ENCODE results near the gene SPNS2. TPM values are rescaled to one million over a fixed set of nuclear protein-coding genes. Genes with fewer than 3 reads are reported as not detected.

The SPNS2 gene
- total RNA-seq, 1 experiment from 2014 or later, result 58.1 TPM

DNA sequence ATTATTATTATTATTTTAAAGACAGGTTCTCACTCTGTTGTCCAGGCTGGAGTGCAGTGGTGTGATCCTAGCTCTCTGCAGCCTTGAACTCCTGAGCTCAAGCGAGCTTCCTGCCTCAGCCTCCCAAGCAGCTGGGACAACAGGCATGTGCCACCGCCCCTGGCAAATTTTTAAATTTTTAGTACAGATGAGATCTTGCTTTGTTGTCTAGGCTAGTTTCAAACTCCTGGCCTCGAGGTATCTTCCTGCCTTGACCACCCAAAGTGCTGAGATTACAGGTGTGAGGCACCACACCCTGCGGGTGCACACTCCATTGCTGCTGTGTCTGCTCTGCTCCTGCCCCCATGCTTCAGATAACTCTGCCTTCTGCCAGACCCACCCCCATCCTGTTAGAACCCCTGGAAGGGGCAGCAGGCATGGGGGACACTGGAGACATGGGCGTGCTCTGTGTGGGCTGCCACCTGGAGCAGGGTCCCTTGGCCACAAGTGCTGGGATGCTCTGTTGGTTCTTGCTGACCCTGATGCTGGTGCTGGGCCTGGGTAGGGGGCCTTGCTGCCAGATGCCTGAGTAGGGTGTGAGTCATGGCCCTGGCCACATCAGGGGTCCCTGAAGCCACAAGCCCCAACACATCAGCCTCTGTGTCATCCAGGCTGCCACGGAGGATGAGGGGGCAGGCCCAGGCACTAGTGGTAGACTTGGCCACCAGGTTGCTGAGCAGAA, 59.1 kb downstream of the SPNS2 start:
- in situ Hi-C loops (cut with HindIII; ENCODE audit: low sequenced_read_pairs), result no loop called here
- DNase-seq (ENCODE audit: low spot score), result no peak

DNA sequence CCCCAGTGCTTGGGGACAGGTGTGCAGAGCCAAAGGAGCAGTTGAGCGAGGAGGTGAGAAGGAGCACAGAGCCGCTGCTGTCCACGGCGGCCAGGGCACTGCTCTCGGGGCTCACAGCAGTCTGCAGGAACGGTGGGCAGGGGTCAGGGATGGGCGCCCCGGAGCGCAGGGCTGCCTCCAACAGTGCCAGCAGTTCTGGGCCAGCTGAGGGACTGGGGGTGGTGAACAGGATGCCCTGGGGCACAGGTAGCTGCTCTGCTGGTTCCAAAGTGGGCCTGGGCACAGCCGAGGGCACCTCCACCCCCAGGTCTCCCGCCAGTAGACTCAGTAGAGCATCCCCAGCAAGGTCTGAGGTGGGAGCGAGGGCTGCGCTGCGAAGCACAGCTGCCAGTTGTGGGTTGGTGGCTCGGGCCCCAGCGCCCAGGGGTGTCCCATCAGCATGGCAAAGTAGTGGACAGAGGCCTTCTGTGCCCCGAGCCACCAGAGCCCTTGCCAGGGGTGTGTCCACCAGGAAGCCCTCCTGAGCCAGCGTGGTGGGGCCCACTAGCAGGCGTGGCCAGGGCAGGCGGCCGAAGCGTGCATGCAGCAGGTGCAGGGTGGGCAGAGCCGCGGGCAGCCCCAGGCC, 59.8 kb downstream of the SPNS2 start:
- DNase-seq (ENCODE audit: low spot score), result no peak
- in situ Hi-C loops (cut with HindIII; ENCODE audit: low sequenced_read_pairs), result no loop called here

DNA sequence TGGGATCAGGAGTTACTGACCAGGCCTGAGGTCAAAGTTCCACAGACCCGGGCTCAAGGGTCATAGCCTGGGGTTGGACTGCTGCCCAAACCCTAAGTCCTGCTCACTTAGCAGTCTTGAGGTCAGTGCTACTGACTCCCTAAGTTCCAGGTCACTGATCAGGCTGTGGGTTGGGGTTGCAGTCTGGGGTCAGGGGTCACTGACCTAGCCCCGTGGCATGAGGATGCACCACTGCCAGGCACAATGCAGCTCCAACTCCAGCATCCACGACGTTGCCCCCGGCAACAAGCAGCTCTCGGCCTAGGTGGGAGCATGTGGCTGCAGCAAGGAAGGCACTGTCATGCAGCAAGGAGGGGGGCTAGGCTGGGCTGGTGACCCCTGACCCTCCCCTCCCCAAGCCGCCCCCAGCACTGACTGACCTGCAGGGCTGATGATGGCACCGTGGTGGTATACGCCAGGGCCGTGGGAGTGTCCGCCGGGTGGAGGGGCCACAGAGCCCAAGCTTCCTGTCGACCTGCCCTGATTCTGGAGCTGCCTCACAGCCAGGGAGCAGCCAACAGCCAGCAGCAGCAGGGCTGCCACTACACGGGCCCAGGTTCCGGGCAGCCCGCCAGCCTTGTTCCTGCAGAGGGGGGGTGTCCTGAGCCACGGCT, 60.6 kb downstream of the SPNS2 start:
- in situ Hi-C loops (cut with HindIII; ENCODE audit: low sequenced_read_pairs), result no loop called here
- no peak for DNase-seq (ENCODE audit: low spot score)

DNA sequence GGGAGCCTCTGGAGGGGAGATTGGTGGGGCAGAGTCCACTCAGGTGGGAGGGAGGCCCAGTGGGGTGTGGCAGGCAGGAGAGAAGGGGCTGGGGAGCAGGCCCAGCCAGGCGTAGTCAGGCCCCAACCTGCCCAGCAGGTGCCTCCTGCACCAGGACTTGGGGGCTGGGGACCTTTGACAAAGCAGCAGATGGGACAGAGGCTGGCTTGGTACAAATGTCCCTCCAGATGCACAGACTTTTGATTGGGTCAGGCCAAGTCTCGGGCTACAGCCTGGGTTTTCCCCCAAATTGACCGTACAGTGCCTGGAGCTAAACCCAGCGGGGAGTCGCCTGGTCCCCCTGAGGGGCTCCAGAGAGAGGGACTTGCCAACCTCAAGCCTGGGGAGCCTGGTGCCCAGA, 61.3 kb downstream of the SPNS2 start:
- in situ Hi-C loops (cut with HindIII; ENCODE audit: low sequenced_read_pairs), result loop anchor here (10.0 kb wide), 1 partner anchor 165 kb away; no protein-coding TSS in a partner anchor
- DNase-seq (ENCODE audit: low spot score), result no peak

DNA sequence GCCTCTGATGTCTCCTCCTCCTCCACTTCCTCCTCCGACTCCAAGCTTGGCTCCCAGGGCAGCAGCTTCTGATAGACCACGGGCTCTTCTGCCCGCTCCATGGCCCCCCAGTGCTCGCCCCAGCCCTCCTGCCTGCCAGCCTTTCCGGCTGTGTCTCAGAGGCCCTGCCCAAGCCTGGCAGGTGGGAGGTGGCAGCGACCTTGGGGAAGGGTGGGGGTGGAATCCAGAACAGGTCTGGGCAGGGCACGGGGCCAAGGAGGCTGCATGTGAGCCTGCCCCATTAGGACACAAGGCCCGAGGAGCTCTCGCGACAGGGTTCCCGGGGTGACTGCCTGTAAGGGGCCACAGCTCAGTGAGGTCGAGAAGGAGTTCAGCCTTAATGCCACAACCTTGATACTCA, 61.7 kb downstream of the SPNS2 start, which contains the start of gene GGT6:
Gene GGT6 (minus strand): TSS at position 157 of the 400 bp plus-strand sequence. CDS start 56 bp downstream, at position 101.
- in situ Hi-C loops (cut with HindIII; ENCODE audit: low sequenced_read_pairs), result loop anchor here (10.0 kb wide), 1 partner anchor 164 kb away; no protein-coding TSS in a partner anchor
- no peak for DNase-seq (ENCODE audit: low spot score)

DNA sequence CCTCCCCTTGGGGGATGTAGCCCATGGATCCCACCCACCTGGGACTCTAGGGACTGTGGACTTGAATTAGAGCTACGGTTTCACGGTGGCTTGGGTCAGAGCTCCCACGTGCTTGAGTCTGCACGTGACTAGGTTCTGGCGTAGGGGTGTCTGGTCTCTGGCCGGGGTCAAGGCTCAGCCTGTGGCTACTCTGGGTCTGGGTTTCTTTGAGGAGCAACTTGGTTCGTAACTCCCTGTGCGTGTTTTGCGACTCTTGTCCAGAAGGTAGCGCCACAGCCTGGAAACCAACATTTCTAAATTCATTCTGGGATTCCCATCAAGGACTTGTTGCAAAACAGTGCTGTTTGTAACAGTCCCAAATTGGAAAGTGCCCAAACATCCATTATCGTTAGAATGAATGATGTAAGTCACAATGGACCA, 62.2 kb downstream of the SPNS2 start:
- DNase-seq (ENCODE audit: low spot score), result no peak
- in situ Hi-C loops (cut with HindIII; ENCODE audit: low sequenced_read_pairs), result loop anchor here (10.0 kb wide), 1 partner anchor 164 kb away; no protein-coding TSS in a partner anchor

DNA sequence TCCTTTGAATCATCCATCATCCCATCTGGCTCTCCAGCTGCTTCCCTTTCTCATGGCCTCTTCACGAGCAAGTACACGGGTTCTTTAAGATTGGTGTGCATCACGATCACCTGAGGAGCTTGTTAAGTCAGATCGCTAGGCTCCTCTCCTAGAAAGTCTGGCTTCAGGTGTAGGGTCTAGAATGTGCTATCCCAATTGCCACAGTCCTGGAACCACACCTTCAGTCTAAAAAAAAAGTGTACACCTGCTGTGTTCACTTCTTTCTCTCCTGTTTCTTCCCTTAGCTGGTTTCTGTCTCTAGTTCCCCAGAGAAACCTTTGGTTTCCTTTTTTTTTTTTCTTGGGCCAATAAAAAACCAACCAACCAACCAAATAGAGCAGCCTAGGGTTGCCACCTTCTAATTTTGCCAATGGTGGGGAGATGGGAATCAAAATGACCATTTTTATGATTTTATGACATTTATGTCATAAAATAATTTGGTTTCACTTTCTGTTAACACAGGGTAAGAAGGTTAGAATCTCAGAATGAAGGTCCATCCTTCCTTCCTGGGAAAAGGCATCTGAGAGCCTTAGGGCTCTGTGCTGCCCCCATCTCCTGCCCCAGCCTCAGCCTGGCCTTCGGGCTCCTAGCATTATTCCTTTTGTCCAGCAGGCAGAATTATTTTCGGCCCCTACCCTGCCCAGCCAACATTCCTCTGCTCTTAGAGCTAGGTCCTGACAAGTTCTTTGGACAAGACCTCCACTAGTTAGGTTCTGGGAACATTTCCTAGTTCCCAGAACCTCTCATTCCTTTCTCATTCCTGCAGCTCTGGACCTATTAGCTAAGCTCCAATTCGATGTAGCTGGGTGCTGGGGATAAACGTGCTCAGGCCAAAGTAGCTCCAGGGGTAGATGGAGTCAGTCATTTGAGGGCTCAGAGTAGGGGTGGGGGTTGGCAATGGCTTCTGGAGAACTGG, 63.6 kb downstream of the SPNS2 start:
- in situ Hi-C loops (cut with HindIII; ENCODE audit: low sequenced_read_pairs), result loop anchor here (10.0 kb wide), 1 partner anchor 163 kb away; no protein-coding TSS in a partner anchor
- no peak for DNase-seq (ENCODE audit: low spot score)

DNA sequence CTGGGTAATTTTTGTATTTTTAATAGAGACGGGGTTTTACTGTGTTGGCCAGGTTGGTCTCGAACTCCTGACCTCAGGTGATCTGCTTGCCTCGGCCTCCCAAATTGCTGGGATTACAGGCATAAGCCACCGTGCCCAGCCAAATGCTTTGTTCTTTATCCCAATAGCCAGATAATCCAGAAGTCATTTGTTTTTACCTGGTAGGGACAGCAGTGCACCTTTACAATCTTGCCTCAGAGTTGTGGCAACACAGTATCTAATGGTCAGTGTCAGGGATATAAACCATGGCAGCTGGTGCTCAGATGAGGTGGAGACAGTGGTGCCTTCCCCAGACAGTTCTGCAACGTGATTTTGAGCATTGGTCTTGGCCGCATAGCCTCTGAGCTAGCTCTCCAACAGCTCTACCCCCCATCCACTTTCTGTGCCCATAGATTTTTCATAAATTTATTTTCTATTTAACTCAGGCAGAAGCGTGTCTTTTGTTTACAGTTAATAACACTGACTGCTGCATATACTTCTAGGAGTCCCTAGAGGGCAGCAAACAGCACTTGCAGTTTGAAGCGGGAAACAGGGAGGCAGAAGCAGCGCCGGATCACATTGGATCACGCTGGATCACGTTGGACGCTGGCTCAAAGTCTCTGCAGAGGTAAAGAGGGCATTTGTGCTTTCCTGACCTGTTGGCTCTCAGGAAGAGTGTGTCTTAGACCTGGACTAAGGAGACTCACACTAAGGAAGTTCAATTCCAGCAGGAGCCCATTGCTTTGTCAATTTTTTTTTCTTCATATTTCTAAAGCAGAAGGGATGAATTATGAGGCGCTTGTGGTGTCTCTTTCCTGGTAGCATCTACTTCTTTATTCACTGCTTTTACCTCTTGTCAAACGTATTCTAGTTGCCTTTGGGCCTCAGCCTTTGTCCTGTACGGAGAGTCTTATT, 66.8 kb downstream of the SPNS2 start:
- peak; percentile 86 for DNase-seq (ENCODE audit: low spot score)
- in situ Hi-C loops (cut with HindIII; ENCODE audit: low sequenced_read_pairs), result loop anchor here (10.0 kb wide), 1 partner anchor 159 kb away; no protein-coding TSS in a partner anchor

DNA sequence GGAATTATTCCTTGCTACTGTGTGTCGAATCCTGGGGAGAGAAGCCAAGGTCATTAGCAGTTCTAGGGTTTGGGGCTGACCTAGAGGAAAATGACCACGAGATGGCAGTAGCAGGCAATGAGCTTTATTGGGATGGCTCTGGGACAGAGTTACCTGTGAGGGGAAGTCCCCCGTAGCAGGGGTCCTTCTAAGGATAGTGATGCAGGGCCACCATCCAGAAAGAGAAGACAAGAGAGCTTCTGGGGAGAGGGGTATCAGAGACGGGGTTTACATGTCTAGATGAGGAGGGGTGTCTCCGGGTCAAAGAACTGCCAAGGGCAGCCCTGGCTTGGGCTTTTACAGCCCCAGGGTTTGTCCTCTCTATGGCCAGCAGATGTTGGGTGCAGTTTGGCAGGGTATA, 68.1 kb downstream of the SPNS2 start:
- in situ Hi-C loops (cut with HindIII; ENCODE audit: low sequenced_read_pairs), result loop anchor here (10.0 kb wide), 1 partner anchor 158 kb away; no protein-coding TSS in a partner anchor
- DNase-seq (ENCODE audit: low spot score), result peak; percentile 79

DNA sequence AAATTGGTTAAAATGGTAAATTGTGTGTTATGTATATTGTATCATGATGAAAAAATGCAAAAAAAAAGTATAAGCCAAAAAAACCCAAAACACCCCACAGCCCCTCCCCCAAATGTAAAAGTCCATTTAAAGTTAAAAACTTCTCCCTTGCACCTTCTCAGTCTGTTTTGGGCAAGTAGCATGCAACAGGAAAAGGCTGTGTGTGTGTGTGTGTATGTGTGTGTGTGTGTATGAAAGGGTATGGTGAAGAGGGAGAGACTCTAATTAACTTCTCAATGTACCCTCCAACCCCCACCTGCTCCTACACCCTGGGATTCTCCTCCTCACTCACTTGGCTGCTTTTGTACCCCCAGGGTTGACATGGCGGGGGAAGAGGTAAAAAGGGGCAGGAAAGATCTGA, 70.9 kb downstream of the SPNS2 start:
- in situ Hi-C loops (cut with HindIII; ENCODE audit: low sequenced_read_pairs), result loop anchor here (10.0 kb wide), 1 partner anchor 155 kb away; no protein-coding TSS in a partner anchor
- no peak for DNase-seq (ENCODE audit: low spot score)

DNA sequence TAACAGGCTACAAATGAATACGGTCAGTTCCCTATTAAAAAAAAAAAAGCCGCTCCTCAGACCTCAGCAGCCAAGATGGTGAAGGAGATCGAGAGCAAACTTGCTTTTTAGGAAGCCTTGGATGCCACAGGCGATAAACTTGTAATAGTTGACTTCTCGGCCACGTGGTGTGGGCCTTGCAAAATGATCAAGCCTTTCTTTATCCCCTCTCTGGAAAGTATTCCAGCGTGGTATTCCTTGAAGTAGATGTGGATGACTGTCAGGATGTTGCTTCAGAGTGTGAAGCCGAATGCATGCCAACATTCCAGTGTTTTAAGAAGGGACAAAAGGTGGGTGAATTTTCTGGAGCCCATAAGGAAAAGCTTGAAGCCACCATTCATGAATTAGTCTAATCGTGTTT, 73.5 kb downstream of the SPNS2 start:
- DNase-seq (ENCODE audit: low spot score), result no peak
- in situ Hi-C loops (cut with HindIII; ENCODE audit: low sequenced_read_pairs), result no loop called here

DNA sequence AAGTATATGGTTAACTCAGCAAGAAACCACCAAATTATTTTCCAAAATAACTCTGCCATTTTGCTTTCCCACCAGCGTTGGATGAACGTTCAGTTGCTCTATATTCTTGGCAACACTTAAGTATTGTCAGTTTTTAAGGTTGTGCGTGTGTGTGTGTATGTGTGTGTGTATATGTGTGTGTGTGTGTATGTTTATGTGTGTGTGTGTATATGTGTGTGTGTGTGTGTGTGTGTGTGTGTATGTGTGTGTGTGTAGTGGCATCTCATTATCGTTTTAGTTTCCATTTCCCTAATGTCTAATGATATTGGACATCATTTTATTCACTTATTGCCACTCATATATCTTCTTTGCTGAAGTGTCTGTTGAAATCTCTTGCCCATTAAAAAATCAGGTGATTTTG, 74.4 kb downstream of the SPNS2 start:
- in situ Hi-C loops (cut with HindIII; ENCODE audit: low sequenced_read_pairs), result no loop called here
- no peak for DNase-seq (ENCODE audit: low spot score)

DNA sequence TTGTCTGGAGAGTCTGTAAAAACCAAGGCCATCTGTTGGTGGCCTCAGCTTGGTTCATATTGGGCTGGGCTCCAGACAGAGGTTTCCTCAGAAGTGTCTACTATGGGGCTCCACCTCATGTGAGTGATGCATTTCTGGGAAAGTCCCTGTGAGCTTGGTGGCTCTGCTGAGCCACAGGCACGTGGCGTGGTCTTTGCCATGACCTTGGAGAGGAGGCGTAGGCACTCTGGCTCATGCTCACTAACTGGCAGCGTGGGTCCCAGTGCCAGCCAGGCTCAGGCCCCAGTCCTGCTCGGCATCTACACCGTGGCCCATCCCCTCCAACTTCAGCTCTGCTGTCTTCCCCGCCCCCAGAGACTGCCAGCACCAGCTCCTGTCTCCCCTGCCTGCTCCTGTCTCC, 75.0 kb downstream of the SPNS2 start:
- DNase-seq (ENCODE audit: low spot score), result no peak
- in situ Hi-C loops (cut with HindIII; ENCODE audit: low sequenced_read_pairs), result no loop called here

DNA sequence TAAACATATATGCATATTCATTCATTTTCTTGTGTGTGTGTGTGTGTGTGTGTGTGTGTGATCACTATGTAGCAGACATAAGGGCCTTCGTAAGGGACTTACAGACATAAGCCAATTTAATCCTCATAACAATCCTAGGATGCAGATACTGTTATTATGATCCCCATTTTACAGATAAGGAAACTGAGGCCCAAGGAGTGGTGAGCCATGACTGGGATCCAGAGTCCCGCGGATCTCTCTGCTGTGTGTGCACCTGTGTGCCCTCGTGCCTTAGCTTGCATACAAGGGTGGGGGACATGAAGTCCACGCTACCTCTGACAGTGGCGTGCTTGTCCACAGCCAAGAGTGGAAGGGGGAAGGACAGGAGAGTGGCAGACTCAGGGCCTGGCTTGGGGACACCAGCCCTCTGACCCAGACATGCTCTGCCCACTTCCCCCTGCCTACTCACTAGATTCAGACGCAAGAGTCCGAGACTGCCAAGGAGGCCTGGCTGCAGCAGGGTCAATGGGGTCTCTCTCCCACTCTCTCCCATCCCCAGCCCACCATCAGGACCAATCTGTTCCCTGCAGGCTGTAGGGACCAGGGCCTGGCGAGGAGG, 75.9 kb downstream of the SPNS2 start:
- DNase-seq (ENCODE audit: low spot score), result no peak
- in situ Hi-C loops (cut with HindIII; ENCODE audit: low sequenced_read_pairs), result no loop called here

DNA sequence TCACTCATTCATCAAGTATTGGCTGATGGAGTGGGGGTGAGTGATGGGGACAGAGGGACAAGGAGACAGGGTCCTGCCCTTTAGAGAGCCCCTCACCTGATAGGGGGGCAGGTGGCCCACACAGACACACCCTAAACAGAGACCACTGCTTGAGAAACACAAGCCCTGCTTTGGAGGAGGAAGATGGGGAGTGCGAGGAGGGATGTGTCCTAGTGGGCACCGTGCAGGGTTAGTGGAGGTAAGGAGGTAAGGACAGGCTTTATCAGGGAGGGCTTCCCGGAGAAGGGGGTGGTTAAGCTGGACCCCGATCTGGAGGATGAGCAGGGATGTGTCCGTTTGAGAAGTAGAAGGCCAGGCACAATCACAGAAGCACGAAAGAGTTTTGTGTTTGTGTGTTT, 77.5 kb downstream of the SPNS2 start:
- in situ Hi-C loops (cut with HindIII; ENCODE audit: low sequenced_read_pairs), result no loop called here
- DNase-seq (ENCODE audit: low spot score), result no peak

DNA sequence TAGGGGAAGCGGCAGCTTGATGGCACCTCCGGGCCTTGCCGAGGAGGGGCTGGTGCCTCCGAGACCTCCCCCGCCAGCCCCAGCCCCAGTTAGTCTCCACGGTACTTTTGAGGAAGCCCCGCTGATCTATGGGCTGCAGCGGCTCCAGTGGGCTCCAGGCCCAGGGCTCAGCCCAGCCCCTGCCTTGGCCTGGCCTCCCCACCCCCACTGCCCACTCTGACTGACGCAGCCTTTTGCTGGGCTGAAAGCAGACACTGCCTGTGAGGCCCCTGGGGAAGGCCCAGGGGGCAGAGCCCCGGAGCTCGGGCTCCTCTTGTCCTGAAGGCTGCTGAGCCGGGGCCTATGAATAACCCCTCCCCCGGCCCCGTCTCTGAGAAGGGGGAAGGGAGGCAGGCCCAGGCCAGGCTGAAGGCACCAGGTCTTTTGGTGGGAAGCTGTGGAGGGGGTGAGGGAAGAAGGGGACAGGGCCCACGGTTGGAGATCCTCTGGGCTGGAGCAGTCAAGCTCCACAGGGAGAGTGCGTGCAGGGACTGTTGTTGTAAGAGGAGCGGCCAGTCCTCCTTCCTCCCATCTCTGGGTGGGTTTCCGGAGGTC, 78.1 kb downstream of the SPNS2 start:
- no peak for DNase-seq (ENCODE audit: low spot score)
- in situ Hi-C loops (cut with HindIII; ENCODE audit: low sequenced_read_pairs), result no loop called here

DNA sequence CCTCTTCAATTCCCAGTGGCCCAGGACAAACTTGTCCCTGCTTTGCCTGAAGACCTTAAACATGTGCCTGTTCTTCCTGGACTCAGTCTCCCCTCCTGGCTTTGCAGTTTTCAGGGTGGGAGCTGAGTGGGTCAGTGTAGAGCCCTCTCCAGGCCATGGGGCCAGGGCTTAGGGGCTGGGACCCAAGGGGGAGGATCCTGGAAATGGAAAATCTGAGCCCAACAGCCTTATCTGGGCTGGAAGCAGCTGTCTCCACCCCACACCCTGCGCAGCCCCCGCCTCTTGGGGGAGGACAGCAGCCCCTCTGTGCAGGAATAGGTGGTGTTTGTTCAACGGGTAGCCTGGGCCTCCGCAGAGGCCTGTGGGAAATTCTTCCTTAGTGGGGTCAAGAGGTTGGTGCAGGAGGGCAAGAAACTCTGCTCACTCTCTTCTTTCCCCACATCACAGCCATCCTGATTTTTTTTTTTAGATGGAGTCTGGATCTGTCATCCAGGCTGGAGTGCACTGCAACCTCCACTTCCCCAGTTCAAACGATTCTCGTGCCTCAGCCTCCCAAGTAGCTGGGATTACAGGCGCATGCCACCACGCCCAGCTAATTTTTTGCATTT, 78.8 kb downstream of the SPNS2 start:
- no peak for DNase-seq (ENCODE audit: low spot score)
- in situ Hi-C loops (cut with HindIII; ENCODE audit: low sequenced_read_pairs), result no loop called here

Measured in G401 (cell line).